GM06990 (cell line): ENCODE results near the gene ATRX.
"Not testable (repeated sequence)": the region's sequence is repeated elsewhere in the genome, so short reads cannot be mapped to it uniquely, and the experiment has no call there.

Experiments
- DNase-seq: peaks from one replicate; pipeline ENCODE4 v3.0.0-alpha.2; 2011; ENCODE audit not compliant: insufficient read length; ENCODE audit errors: extremely low read depth
- H3K27me3 ChIP-seq: replicated peaks from 2 replicates; pipeline ENCODE4 v1.6.0; 2011; ENCODE audit warnings: low read length; ENCODE audit not compliant: control insufficient read depth, insufficient read depth
- H3K36me3 ChIP-seq: 2 replicates; pipeline ENCODE4 v1.5.1; 2011; ENCODE audit warnings: low read length; ENCODE audit not compliant: control insufficient read depth, insufficient read depth
- H3K4me3 ChIP-seq: replicated peaks from 2 replicates; pipeline ENCODE4 v1.5.1; 2011; ENCODE audit warnings: low read depth, mild to moderate bottlenecking, control low read depth, low read length
- TF ChIP-seq, protein P1 (sequence below): IDR thresholded peaks from 2 replicates; pipeline ENCODE4 v1.5.1; 2011; ENCODE audit warnings: low read length, control low read depth, mild to moderate bottlenecking, inconsistent platforms; ENCODE audit not compliant: insufficient read depth, poor library complexity, severe bottlenecking

The ATRX gene

DNA sequence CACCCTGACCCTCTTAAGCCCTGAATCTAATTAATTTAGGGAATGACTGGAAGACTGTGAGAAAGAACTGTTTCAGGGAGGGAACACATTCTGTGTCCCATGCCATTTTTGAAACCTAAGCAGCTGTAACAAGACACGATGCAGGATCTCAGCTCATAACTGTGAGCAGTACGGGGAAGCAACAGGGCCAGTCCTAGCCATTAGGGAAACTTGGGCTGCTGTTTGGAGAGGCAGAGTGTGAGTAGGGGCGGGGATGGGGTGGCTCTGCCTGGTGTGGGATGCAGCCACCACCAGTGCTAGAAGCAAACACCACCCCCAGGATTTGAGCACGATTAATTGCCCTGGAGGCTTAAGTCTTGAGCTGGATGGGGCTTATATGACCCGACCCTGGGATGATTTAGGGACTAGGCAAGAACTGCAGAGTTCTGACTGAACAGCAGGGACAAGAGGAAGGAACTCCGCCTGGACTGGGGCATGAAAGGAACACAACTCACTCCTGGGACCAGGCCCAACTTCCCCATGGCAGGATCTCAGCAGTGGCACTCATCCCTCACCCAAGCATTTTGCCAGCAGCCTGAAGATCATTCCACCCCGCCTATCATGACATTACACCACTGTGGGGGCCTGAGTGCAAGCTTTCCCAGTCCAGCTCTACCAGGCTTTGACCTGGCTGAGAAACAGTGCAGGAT is 43.1 kb downstream of the ATRX start:
- DNase-seq, result no peak
- H3K4me3 ChIP-seq, result no peak overlapping the region
- TF ChIP-seq, protein P1, sequence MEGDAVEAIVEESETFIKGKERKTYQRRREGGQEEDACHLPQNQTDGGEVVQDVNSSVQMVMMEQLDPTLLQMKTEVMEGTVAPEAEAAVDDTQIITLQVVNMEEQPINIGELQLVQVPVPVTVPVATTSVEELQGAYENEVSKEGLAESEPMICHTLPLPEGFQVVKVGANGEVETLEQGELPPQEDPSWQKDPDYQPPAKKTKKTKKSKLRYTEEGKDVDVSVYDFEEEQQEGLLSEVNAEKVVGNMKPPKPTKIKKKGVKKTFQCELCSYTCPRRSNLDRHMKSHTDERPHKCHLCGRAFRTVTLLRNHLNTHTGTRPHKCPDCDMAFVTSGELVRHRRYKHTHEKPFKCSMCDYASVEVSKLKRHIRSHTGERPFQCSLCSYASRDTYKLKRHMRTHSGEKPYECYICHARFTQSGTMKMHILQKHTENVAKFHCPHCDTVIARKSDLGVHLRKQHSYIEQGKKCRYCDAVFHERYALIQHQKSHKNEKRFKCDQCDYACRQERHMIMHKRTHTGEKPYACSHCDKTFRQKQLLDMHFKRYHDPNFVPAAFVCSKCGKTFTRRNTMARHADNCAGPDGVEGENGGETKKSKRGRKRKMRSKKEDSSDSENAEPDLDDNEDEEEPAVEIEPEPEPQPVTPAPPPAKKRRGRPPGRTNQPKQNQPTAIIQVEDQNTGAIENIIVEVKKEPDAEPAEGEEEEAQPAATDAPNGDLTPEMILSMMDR, result no peak

DNA sequence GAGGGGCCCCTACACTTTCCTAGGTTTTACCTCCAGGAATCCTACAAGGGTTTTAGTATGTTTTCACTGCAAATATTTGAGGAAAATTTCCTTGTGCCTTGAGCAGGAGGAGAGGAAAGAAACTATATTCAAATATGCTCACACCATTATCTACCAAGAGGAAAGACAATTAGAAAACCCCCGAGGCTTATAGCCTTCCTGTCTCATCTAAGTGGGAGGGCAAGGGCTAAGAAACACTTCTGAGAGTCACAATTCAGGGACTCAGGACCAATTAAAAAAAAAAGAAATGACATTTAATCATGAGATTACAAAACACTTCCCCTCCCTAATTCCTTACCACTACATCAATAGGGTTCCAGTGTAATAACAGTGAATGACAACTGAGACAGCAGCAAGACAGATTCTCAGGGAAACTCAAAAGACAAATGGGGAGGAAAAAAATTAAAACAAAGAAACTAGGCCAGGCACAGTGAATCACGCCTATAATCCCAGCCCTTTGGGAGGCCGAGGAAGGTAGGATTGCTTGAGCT is 45.6 kb downstream of the ATRX start:
- TF ChIP-seq, protein P1, result no peak
- Histone ChIP-seq H3K36me3 (no peaks in the 10 kb centered on the region), H3K27me3 (no peaks in the 10 kb centered on the region), H3K4me3 (no peak overlapping the region)
- no peak for DNase-seq

More for the DNA sequence above, 43.1 kb downstream of the ATRX start:
- Histone ChIP-seq H3K36me3 (no peaks in the 10 kb centered on the region), H3K27me3 (no peaks in the 10 kb centered on the region)

DNA sequence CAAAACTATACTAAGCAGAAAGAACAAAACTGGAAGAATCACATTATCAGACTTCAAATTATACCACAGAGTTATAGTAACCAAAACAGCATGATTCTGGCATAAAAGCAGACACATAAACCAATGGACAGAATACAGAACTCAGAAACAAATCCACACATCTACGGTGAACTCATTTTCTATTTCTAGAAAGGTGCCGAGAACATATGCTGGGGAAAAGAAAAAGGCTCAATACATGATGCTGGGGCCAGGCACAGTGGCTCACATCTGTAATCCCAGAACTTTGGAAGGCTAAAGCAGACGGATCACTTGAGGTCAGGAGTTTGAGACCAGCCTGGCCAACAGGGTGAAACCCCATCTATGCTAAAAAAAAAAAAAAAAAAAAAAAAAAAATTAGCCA is 52.7 kb downstream of the ATRX start:
- H3K36me3 ChIP-seq, result no peaks in the 10 kb centered on the region
- no peak for DNase-seq
- no peak overlapping the region for H3K4me3 ChIP-seq
- H3K27me3 ChIP-seq, result no peaks in the 10 kb centered on the region
- TF ChIP-seq, protein P1, result no peak

DNA sequence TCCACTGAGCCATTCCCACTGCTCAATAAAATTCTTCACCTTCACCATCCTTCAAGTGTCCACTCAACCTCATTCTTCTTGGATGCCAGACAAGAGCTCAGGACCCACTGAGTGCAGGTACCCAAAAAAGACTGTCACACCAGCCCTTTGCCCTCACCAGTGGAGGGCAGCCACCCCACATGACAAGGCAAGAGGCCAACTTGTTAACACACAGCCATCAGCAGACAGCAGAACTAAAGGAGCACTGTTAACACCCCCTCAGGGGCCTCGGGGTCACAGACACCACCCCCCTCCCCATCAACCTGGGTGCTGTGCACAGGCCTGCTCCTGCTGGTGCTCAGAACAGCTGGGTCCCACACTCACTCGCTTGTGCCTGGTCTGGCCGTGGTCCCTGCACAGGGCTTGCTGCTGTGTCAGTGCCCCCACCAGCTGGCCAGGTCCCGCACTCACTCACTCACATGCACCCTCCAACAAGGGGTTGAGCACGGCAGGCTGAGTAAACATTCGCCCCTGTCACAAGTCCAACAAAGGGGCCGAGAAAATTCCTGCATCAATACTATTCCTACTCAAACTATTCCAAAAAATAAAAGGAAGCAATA is 54.1 kb downstream of the ATRX start:
- TF ChIP-seq, protein P1, result peak; percentile 9
- DNase-seq, result no peak
- no peaks in the 10 kb centered on the region for H3K27me3 ChIP-seq
- no peaks in the 10 kb centered on the region for H3K36me3 ChIP-seq
- no peak overlapping the region for H3K4me3 ChIP-seq

DNA sequence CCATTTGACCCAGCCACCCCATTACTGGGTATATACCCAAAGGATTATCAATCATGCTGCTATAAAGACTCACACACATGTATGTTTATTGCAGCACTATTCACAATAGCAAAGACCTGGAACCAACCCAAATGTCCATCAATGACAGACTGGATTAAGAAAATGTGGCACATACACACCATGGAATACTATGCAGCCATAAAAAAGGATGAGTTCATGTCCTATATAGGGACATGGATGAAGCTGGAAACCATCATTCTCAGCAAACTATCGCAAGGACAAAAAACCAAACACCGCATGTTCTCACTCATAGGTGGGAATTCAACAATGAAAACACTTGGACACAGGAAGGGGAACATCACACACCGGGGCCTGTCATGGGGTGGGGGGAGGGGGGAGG is 59.9 kb downstream of the ATRX start:
- not testable (repeated sequence) for H3K36me3 ChIP-seq, H3K4me3 ChIP-seq, H3K27me3 ChIP-seq, DNase-seq

DNA sequence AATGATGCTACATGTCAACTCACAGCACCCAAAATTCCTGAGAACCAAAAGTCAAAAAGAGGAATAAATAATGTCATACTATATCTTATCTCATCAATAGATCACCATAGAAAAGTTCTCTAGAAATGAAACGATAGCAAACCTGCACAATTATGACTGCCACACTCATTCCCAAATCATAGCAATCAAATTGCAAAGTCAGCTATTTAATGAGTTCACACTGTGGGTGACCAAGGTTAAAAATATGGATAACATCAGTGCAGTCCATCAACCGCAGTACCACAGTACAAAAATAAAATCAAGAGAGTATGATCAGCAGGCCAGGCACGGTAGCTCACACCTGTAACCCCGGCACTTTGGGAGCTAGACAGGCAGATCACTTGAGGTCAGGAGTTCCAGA is 62.3 kb downstream of the ATRX start:
- Histone ChIP-seq H3K27me3 (no peaks in the 10 kb centered on the region), H3K36me3 (no peaks in the 10 kb centered on the region), H3K4me3 (no peak overlapping the region)
- no peak for DNase-seq
- TF ChIP-seq, protein P1, result no peak
